Coronary artery (tissue), 2 donors: ENCODE results near the gene KPTN.

Experiments
- DNase-seq: peaks from one replicate; pipeline ENCODE4 v3.0.0-alpha.2; 2017; ENCODE audit warnings: low spot score
- H3K27ac ChIP-seq, 2 donors: fragments of 200-600 bp; sonication (generic); one replicate each; pipeline ENCODE4 v1.5.1; 2016 to 2019
- H3K4me3 ChIP-seq: fragments of 200-600 bp; sonication (generic); 2 replicates; pipeline ENCODE4 v1.5.1; 2016; ENCODE audit warnings: mild to moderate bottlenecking, moderate library complexity
- CTCF ChIP-seq: fragments of 200-600 bp; sonication (generic); IDR thresholded peaks from one replicate; pipeline ENCODE4 v1.5.1; 2019; ENCODE audit warnings: antibody characterized with exemption

The KPTN gene

GRCh38 chr19:47520839-47521238, 36.8 kb upstream of the KPTN start:
- no peak overlapping the region for H3K4me3 ChIP-seq
- DNase-seq = no peak
- H3K27ac ChIP-seq = no peak overlapping the region
- TF ChIP-seq CTCF = no peak

GRCh38 chr19:47520343-47520806, 36.4 kb upstream of the KPTN start:
- no peak overlapping the region for H3K4me3 ChIP-seq
- DNase-seq = no peak
- TF ChIP-seq CTCF = no peak
- no peak overlapping the region for H3K27ac ChIP-seq

- H3K27ac ChIP-seq = no peak overlapping the region
- H3K4me3 ChIP-seq = no peak overlapping the region
- no peak for TF ChIP-seq CTCF
- DNase-seq = no peak
Measured at GRCh38 chr19:47518854-47519253, 34.8 kb upstream of the KPTN start.

- no peak overlapping the region for H3K4me3 ChIP-seq
- no peak overlapping the region for H3K27ac ChIP-seq
- TF ChIP-seq CTCF = no peak
- no peak for DNase-seq
Measured at GRCh38 chr19:47518139-47518538, 34.1 kb upstream of the KPTN start.

- Histone ChIP-seq H3K27ac (peak within 1 kb of the TSS; percentile 89 to 94), H3K4me3 (peak within 1 kb of the TSS; percentile 84)
- TF ChIP-seq CTCF = no peak
- peak; percentile 100 for DNase-seq
Measured at GRCh38 chr19:47514869-47515588, 31.0 kb upstream of the KPTN start, which contains the start of gene NAPA. Gene NAPA, minus strand, starts transcription at chr19:47515063. Its CDS starts 123 bp downstream, at chr19:47514940.

- no peak for DNase-seq
- Histone ChIP-seq H3K4me3 (peak overlapping the region; percentile 84), H3K27ac (peak overlapping the region; percentile 89 to 94)
- TF ChIP-seq CTCF = no peak
Measured at GRCh38 chr19:47514151-47514868, 30.3 kb upstream of the KPTN start.
